ENCODE data around the gene ADGRL3.
"Not testable (repeated sequence)": the region's sequence is repeated elsewhere in the genome, so short reads cannot be mapped to it uniquely, and the experiment has no call there.

ADGRL3 gene

DNA sequence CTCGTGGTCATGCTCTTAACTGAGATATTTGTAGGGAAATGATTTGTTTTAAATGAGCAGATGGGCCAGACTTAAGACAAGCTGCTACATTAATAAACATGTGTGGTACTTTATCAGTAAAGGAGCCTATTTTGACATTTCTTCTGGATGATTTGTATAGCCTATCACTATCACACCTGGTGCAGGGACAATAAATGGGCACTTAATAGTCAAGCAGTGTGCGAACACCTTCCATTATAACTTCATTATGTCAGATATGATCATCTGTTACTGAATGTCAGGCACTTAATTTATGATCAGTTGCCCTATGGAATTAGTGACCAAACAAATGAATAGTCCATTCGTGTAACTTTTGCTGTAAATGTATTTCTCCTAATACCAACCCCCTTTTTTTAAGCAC lies 628.8 kb downstream of the ADGRL3 start:
- no peak overlapping the region for H3K4me3 ChIP-seq (ENCODE audit: low read depth, low read length)
- TF ChIP-seq, protein P1, sequence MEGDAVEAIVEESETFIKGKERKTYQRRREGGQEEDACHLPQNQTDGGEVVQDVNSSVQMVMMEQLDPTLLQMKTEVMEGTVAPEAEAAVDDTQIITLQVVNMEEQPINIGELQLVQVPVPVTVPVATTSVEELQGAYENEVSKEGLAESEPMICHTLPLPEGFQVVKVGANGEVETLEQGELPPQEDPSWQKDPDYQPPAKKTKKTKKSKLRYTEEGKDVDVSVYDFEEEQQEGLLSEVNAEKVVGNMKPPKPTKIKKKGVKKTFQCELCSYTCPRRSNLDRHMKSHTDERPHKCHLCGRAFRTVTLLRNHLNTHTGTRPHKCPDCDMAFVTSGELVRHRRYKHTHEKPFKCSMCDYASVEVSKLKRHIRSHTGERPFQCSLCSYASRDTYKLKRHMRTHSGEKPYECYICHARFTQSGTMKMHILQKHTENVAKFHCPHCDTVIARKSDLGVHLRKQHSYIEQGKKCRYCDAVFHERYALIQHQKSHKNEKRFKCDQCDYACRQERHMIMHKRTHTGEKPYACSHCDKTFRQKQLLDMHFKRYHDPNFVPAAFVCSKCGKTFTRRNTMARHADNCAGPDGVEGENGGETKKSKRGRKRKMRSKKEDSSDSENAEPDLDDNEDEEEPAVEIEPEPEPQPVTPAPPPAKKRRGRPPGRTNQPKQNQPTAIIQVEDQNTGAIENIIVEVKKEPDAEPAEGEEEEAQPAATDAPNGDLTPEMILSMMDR (IDR thresholded peaks at IDR 0.05; ENCODE audit: low read depth, low read length, missing control alignments), result no peak
- no peak for DNase-seq (ENCODE audit: low read depth)

- DNase-seq (ENCODE audit: low read depth), result no peak
- H3K4me3 ChIP-seq (ENCODE audit: low read depth, low read length), result no peak overlapping the region
- TF ChIP-seq, protein P1 (IDR thresholded peaks at IDR 0.05; ENCODE audit: low read depth, low read length, missing control alignments), result no peak
Measured at GRCh38 chr4:61831987-61832386, 631.9 kb downstream of the ADGRL3 start.

DNA sequence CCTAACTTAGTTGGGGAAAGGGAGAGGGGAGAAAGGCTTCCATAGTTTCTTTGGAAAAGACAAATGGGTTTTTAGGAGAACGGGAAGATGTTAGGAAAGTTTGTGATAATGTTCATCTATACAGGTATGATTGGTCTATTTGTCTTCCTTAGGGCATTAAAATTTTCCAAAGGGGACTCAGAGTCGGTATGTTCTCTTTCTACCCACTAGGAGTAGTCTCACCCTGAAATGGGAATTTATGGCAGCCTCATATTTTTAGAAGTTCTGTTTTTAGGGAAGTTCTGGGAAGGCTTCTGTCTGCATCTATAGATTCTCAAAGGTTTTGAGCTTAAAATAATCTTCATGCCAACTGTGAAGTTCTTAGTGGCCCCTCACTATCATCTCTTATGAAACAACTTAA lies 637.3 kb downstream of the ADGRL3 start:
- H3K4me3 ChIP-seq (ENCODE audit: low read depth, low read length), result no peak overlapping the region
- TF ChIP-seq, protein P1 (IDR thresholded peaks at IDR 0.05; ENCODE audit: low read depth, low read length, missing control alignments), result no peak
- DNase-seq (ENCODE audit: low read depth), result no peak

- TF ChIP-seq, protein P1 (IDR thresholded peaks at IDR 0.05; ENCODE audit: low read depth, low read length, missing control alignments), result no peak
- no peak overlapping the region for H3K4me3 ChIP-seq (ENCODE audit: low read depth, low read length)
- no peak for DNase-seq (ENCODE audit: low read depth)
Measured at GRCh38 chr4:61838072-61838471, 637.9 kb downstream of the ADGRL3 start.

- TF ChIP-seq, protein P1 (IDR thresholded peaks at IDR 0.05; ENCODE audit: low read depth, low read length, missing control alignments), result no peak
- no peak overlapping the region for H3K4me3 ChIP-seq (ENCODE audit: low read depth, low read length)
- no peak for DNase-seq (ENCODE audit: low read depth)
Measured at GRCh38 chr4:61841714-61842113, 641.6 kb downstream of the ADGRL3 start.

DNA sequence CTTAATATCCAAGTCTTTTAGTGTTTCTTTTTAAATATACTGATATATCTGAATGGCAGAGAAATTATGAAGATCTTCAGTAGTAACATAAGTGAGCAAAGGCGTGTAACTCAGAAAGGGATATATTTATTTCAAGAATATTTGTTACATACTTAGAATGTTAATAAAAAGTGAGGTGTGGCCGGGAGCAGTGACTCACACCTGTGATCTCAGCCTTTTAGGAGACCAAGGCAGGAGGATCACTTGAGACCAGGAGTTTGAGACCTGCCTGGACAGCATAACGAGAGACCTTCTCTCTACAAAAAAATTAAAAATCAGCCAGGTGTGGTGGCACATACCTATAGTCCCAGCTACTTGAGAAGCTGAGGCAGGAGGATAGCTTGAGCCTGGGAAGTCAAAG lies 651.0 kb downstream of the ADGRL3 start:
- DNase-seq (ENCODE audit: low read depth), result no peak
- H3K4me3 ChIP-seq (ENCODE audit: low read depth, low read length), result no peak overlapping the region
- TF ChIP-seq, protein P1 (IDR thresholded peaks at IDR 0.05; ENCODE audit: low read depth, low read length, missing control alignments), result no peak

DNA sequence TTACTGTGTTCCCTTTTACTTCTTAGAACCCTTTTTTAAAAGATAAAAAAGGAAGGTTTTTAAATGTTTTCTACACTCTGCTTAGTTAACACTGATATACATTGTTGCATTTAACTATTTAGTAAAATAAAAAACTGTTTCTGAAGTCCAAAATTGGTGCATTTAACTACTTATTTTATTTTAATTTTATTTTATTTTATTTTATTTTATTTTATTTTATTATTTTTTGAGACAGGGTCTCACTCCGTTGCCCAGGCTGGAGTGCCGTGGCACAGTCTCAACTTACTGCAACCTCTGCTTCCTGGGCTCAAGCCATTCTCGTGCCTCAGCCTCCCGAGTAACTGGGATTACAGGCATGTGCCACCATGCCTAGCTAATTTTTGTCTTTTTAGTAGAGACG lies 652.0 kb downstream of the ADGRL3 start:
- not testable (repeated sequence) for DNase-seq (ENCODE audit: low read depth)

GRCh38 chr4:61853041-61853440 lies 652.9 kb downstream of the ADGRL3 start:
- DNase-seq (ENCODE audit: low read depth), result no peak
- TF ChIP-seq, protein P1 (IDR thresholded peaks at IDR 0.05; ENCODE audit: low read depth, low read length, missing control alignments), result no peak
- no peak overlapping the region for H3K4me3 ChIP-seq (ENCODE audit: low read depth, low read length)

More for the DNA sequence above, 652.0 kb downstream of the ADGRL3 start:
- not testable (repeated sequence) for H3K4me3 ChIP-seq (ENCODE audit: low read depth, low read length)

Data from GM12864 (cell line).